Esophagus (tissue), 2 donors: ENCODE results near the gene LAMA2. TPM values are rescaled to one million over a fixed set of nuclear protein-coding genes. Genes with fewer than 3 reads are reported as not detected.

Experiments
- H3K27ac ChIP-seq, 2 donors: one replicate each; pipeline ENCODE4 v1.5.1; 2013; ENCODE audit warnings: low read depth in 2 of 2, mild to moderate bottlenecking in 2 of 2, inconsistent platforms in 1 of 2, low read length in 1 of 2, moderate library complexity in 1 of 2
- H3K27me3 ChIP-seq, 2 donors: one replicate each; pipeline ENCODE4 v1.6.1; 2013; ENCODE audit warnings: low read length in 2 of 2, control low read depth in 1 of 2, mild to moderate bottlenecking in 1 of 2; ENCODE audit not compliant: insufficient read depth in 2 of 2, control insufficient read depth in 1 of 2
- H3K36me3 ChIP-seq, 2 donors: one replicate each; pipeline ENCODE4 v1.6.1; 2013; ENCODE audit warnings: low read length in 1 of 2; ENCODE audit not compliant: control insufficient read depth in 2 of 2, insufficient read depth in 2 of 2
- H3K4me1 ChIP-seq, 2 donors: one replicate each; pipeline ENCODE4 v1.6.1; 2013; ENCODE audit warnings: low read length in 1 of 2; ENCODE audit not compliant: control insufficient read depth in 2 of 2, insufficient read depth in 2 of 2
- H3K4me3 ChIP-seq, 2 donors: one replicate each; pipeline ENCODE4 v1.5.1; 2013; ENCODE audit warnings: low read length in 2 of 2, mild to moderate bottlenecking in 2 of 2, low read depth in 1 of 2, moderate library complexity in 1 of 2
- H3K9me3 ChIP-seq, 2 donors: one replicate each; pipeline ENCODE4 v1.6.1; 2013; ENCODE audit warnings: mild to moderate bottlenecking in 2 of 2, low read depth in 1 of 2, low read length in 1 of 2, moderate library complexity in 1 of 2; ENCODE audit not compliant: control insufficient read depth in 2 of 2, insufficient read depth in 1 of 2
- WGBS, 2 donors: extraction: QIAGEN DNeasy Blood & Tissue Kit; methylation state at CpG; one replicate each; pipeline ENCODE4 v1.1.7; 2013; 5-methylcytosine and 5-hydroxymethylcytosine counted together
- polyA plus RNA-seq, 2 donors: library from polyadenylated mRNA; stranded (reverse); fragments of 200-250 nt; gene quantifications; one replicate each; pipeline ENCODE4 v1.2.3, GENCODE V29; 2013
- donor health status: healthy with polysubstance abuse.
- donor health status: Bipolar disorder and iron deficiency.

The LAMA2 gene
- polyA plus RNA-seq, 2 donors, result 0.67 to 2.7 TPM

GRCh38 chr6:129534926-129535325, 652.0 kb downstream of the LAMA2 start:
- H3K9me3 ChIP-seq, result no peaks in the 10 kb centered on the region
- H3K27ac ChIP-seq, result no peak overlapping the region
- no peaks in the 10 kb centered on the region for H3K4me1 ChIP-seq
- peaks cover 0 to 3% of the 10 kb centered on the region in 2 donors for H3K36me3 ChIP-seq
- no peaks in the 10 kb centered on the region for H3K27me3 ChIP-seq
- H3K4me3 ChIP-seq, result no peak overlapping the region

- H3K9me3 ChIP-seq, result no peaks in the 10 kb centered on the region
- no peak overlapping the region for H3K27ac ChIP-seq
- H3K4me3 ChIP-seq, result no peak overlapping the region
- H3K4me1 ChIP-seq, result no peaks in the 10 kb centered on the region
- H3K27me3 ChIP-seq, result no peaks in the 10 kb centered on the region
- H3K36me3 ChIP-seq, result peaks cover 0 to 3% of the 10 kb centered on the region in 2 donors
Observed at GRCh38 chr6:129536271-129536670, 653.3 kb downstream of the LAMA2 start.

GRCh38 chr6:129539032-129539431, 656.1 kb downstream of the LAMA2 start:
- Histone ChIP-seq H3K9me3 (no peaks in the 10 kb centered on the region), H3K4me3 (no peak overlapping the region), H3K4me1 (no peaks in the 10 kb centered on the region), H3K27me3 (no peaks in the 10 kb centered on the region), H3K36me3 (peaks cover 0 to 3% of the 10 kb centered on the region in 2 donors), H3K27ac (no peak overlapping the region)
- 89 to 95% methylated on average over 2 of the region's 2 CpGs for WGBS, 2 donors

- no peaks in the 10 kb centered on the region for H3K27me3 ChIP-seq
- H3K4me1 ChIP-seq, result no peaks in the 10 kb centered on the region
- 74 to 82% methylated on average over 2 of the region's 2 CpGs for WGBS, 2 donors
- H3K36me3 ChIP-seq, result peaks cover 0 to 3% of the 10 kb centered on the region in 2 donors
- H3K4me3 ChIP-seq, result no peak overlapping the region
- H3K27ac ChIP-seq, result no peak overlapping the region
- H3K9me3 ChIP-seq, result no peaks in the 10 kb centered on the region
Observed at GRCh38 chr6:129542705-129543104, 659.8 kb downstream of the LAMA2 start.

- no peaks in the 10 kb centered on the region for H3K36me3 ChIP-seq
- no peaks in the 10 kb centered on the region for H3K9me3 ChIP-seq
- 79 to 82% methylated on average over 2 of the region's 2 CpGs for WGBS, 2 donors
- H3K27me3 ChIP-seq, result no peaks in the 10 kb centered on the region
- H3K4me3 ChIP-seq, result no peak overlapping the region
- H3K4me1 ChIP-seq, result no peaks in the 10 kb centered on the region
- H3K27ac ChIP-seq, result no peak overlapping the region
Observed at GRCh38 chr6:129543981-129544380, 661.0 kb downstream of the LAMA2 start.

GRCh38 chr6:129544892-129545612, 662.1 kb downstream of the LAMA2 start:
- 95 to 96% methylated on average over 8 of the region's 8 CpGs for WGBS, 2 donors
- no peak overlapping the region for H3K4me3 ChIP-seq

GRCh38 chr6:129546702-129547101, 663.8 kb downstream of the LAMA2 start:
- Histone ChIP-seq H3K27me3 (no peaks in the 10 kb centered on the region), H3K27ac (no peak overlapping the region), H3K9me3 (no peaks in the 10 kb centered on the region), H3K4me1 (no peaks in the 10 kb centered on the region), H3K4me3 (no peak overlapping the region), H3K36me3 (no peaks in the 10 kb centered on the region)
- WGBS, 2 donors, result 83 to 86% methylated on average over 4 of the region's 4 CpGs

More at GRCh38 chr6:129544892-129545612, 662.1 kb downstream of the LAMA2 start:
- no peaks in the 10 kb centered on the region for H3K27me3 ChIP-seq
- no peaks in the 10 kb centered on the region for H3K9me3 ChIP-seq
- H3K4me1 ChIP-seq, result no peaks in the 10 kb centered on the region
- no peaks in the 10 kb centered on the region for H3K36me3 ChIP-seq
- H3K27ac ChIP-seq, result no peak overlapping the region

GRCh38 chr6:129551486-129551885, 668.5 kb downstream of the LAMA2 start:
- WGBS, 2 donors, result 94 to 97% methylated on average over 1 of the region's 1 CpG
- Histone ChIP-seq H3K4me1 (no peaks in the 10 kb centered on the region), H3K9me3 (no peaks in the 10 kb centered on the region), H3K27ac (no peak overlapping the region), H3K4me3 (no peak overlapping the region), H3K36me3 (no peaks in the 10 kb centered on the region), H3K27me3 (no peaks in the 10 kb centered on the region)

- H3K4me3 ChIP-seq, result no peak overlapping the region
- H3K36me3 ChIP-seq, result no peaks in the 10 kb centered on the region
- H3K4me1 ChIP-seq, result no peaks in the 10 kb centered on the region
- no peaks in the 10 kb centered on the region for H3K27me3 ChIP-seq
- no peaks in the 10 kb centered on the region for H3K9me3 ChIP-seq
- 93% methylated on average over 2 of the region's 2 CpGs for WGBS, 2 donors
- H3K27ac ChIP-seq, result no peak overlapping the region
Observed at GRCh38 chr6:129552413-129552812, 669.5 kb downstream of the LAMA2 start.

- no peaks in the 10 kb centered on the region for H3K4me1 ChIP-seq
- H3K27me3 ChIP-seq, result no peaks in the 10 kb centered on the region
- no peak overlapping the region for H3K4me3 ChIP-seq
- WGBS, 2 donors, result 84 to 89% methylated on average over 5 of the region's 5 CpGs
- no peaks in the 10 kb centered on the region for H3K9me3 ChIP-seq
- H3K27ac ChIP-seq, result no peak overlapping the region
- no peaks in the 10 kb centered on the region for H3K36me3 ChIP-seq
Observed at GRCh38 chr6:129555206-129555832, 672.4 kb downstream of the LAMA2 start.
